HepG2 (cell line): ENCODE measurements around the gene PTPRCAP. TPM values are rescaled to one million over a fixed set of nuclear protein-coding genes. Genes with fewer than 3 reads are reported as not detected.
A peak's percentile ranks its signal among the peaks of the same experiment; 100 is the strongest.

ENCODE experiments used
- ARID4A ChIP-seq: sonication (generic); formaldehyde crosslinking; IDR thresholded peaks from 2 replicates; pipeline ENCODE4 v1.5.0; 2020; ENCODE audit warnings: mild to moderate bottlenecking, missing genetic modification reagents, borderline replicate concordance
- CCDC6 ChIP-seq: sonication (generic); formaldehyde crosslinking; IDR thresholded peaks from 2 replicates; pipeline ENCODE4 v1.8.1; 2022; ENCODE audit warnings: mild to moderate bottlenecking, missing genetic modification reagents, moderate library complexity
- FOXP4 ChIP-seq: sonication (generic); formaldehyde crosslinking; IDR thresholded peaks from 2 replicates; pipeline ENCODE4 v1.4.0; 2020; ENCODE audit warnings: missing genetic modification reagents
- HNF4A ChIP-seq: sonication (generic); formaldehyde crosslinking; IDR thresholded peaks from 2 replicates; pipeline ENCODE4 v1.4.0; 2020; ENCODE audit warnings: missing genetic modification reagents
- HOXA3 ChIP-seq: sonication (generic); formaldehyde crosslinking; IDR thresholded peaks from 2 replicates; pipeline ENCODE4 v1.5.0; 2020; ENCODE audit warnings: missing genetic modification reagents
- NR2F1 ChIP-seq, 2 experiments: fragments of 450-650 bp in 1 of 2; formaldehyde crosslinking in 1 of 2; IDR thresholded peaks; 2 replicates each; pipeline versions ENCODE4 v1.5.0 to v1.6.1; 2016 to 2020; ENCODE audit warnings: mild to moderate bottlenecking in 1 of 2, missing compliant biosample characterization in 1 of 2, missing genetic modification reagents in 1 of 2, moderate library complexity in 1 of 2
- PCBP2 ChIP-seq: fragments of 200-400 bp; formaldehyde crosslinking; optimal IDR thresholded peaks from 2 replicates; pipeline ENCODE3; 2018; ENCODE audit warnings: low read length, low read depth; ENCODE audit not compliant: poor library complexity, severe bottlenecking
- POLR2G ChIP-seq: fragments of 200-400 bp; formaldehyde crosslinking; IDR thresholded peaks from 2 replicates; pipeline ENCODE4 v1.6.1; 2018; ENCODE audit warnings: mild to moderate bottlenecking, low read depth, low read length, moderate library complexity
- RFXAP ChIP-seq: sonication (generic); formaldehyde crosslinking; IDR thresholded peaks from 2 replicates; pipeline ENCODE4 v1.4.0; 2020; ENCODE audit warnings: missing genetic modification reagents, borderline replicate concordance
- SP5 ChIP-seq: IDR thresholded peaks from 2 replicates; pipeline ENCODE4 v1.6.1; 2016; ENCODE audit warnings: low read depth, borderline replicate concordance
- YY1 ChIP-seq: IDR thresholded peaks from 2 replicates; pipeline ENCODE4 v1.6.1; 2011; ENCODE audit warnings: low read length, low read depth, moderate library complexity, mild to moderate bottlenecking; ENCODE audit not compliant: insufficient read depth, insufficient replicate concordance
- ZBTB7B ChIP-seq: sonication (generic); formaldehyde crosslinking; IDR thresholded peaks from 2 replicates; pipeline ENCODE4 v1.4.0; 2020; ENCODE audit warnings: missing genetic modification reagents
- ZFX ChIP-seq: sonication (generic); formaldehyde crosslinking; IDR thresholded peaks from 2 replicates; pipeline ENCODE4 v1.4.0; 2020; ENCODE audit warnings: mild to moderate bottlenecking, low read depth, missing genetic modification reagents, moderate library complexity
- ZFY ChIP-seq: sonication (generic); formaldehyde crosslinking; IDR thresholded peaks from 2 replicates; pipeline ENCODE4 v1.4.0; 2020; ENCODE audit warnings: missing genetic modification reagents
- ZNF281 ChIP-seq: sonication (generic); formaldehyde crosslinking; IDR thresholded peaks from 2 replicates; pipeline ENCODE4 v1.4.0; 2020; ENCODE audit warnings: missing genetic modification reagents, borderline replicate concordance
- ZNF547 ChIP-seq: sonication (generic); formaldehyde crosslinking; IDR thresholded peaks from 2 replicates; pipeline ENCODE4 v1.5.1; 2020; ENCODE audit warnings: mild to moderate bottlenecking, missing genetic modification reagents
- ZSCAN21 ChIP-seq: sonication (generic); formaldehyde crosslinking; IDR thresholded peaks from 2 replicates; pipeline ENCODE4 v1.8.0; 2022; ENCODE audit warnings: mild to moderate bottlenecking, missing genetic modification reagents, moderate library complexity, borderline replicate concordance
- polyA plus RNA-seq, 8 experiments: library from polyadenylated mRNA; depleted of rRNA in 3 of 8; stranded (reverse) in 7 of 8; unstranded in 1 of 8; fragments of >200 nt; fragmentation: Illumina TruSeq in 4 of 8; extraction: Trizol in 4 of 8; gene quantifications; 2 replicates each; pipeline versions ENCODE4 v1.2.1 to v1.2.3, GENCODE V29; 2011 to 2016; ENCODE audit warnings: low read depth in 4 of 8, missing spikeins in 1 of 8, mixed read lengths in 1 of 8; ENCODE audit not compliant: insufficient read depth in 1 of 8
- total RNA-seq, 5 experiments: library from RNA; depleted of rRNA; stranded (reverse); fragments of >200 nt; fragmentation: Illumina TruSeq; extraction: Trizol; gene quantifications; 2 replicates each; pipeline ENCODE4 v1.2.3, GENCODE V29; 2016; ENCODE audit warnings: low read depth in 1 of 5

PTPRCAP gene
- total and polyA plus RNA-seq, 2 of the 13 experiments (the other 11 are each of a cell fraction or from before 2014, with no cell fraction given): 0.60 to 0.70 TPM

- peak; percentile 79 for TF ChIP-seq ZFY (CRISPR knock-in tag)
- TF ChIP-seq ZBTB7B: no peak
- TF ChIP-seq ARID4A (CRISPR knock-in tag): peak; percentile 56; the same call in 1 of the 2 replicates
- peak; percentile 39; the same call in 1 of the 2 replicates for TF ChIP-seq ZNF547 (CRISPR knock-in tag)
- TF ChIP-seq PCBP2: no peak
- peak; percentile 11 for TF ChIP-seq YY1
- TF ChIP-seq POLR2G: 0 out of 2 replicates have a peak, but pooled peaks have one; percentile 27
- peak; percentile 44; the same call in 1 of the 2 replicates for TF ChIP-seq RFXAP
- peak; percentile 66; the same call in 1 of the 2 replicates for TF ChIP-seq HOXA3 (CRISPR knock-in tag)
- TF ChIP-seq SP5 (CRISPR knock-in tag): peak; percentile 68; the same call in 1 of the 2 replicates
- no peak for TF ChIP-seq FOXP4 (CRISPR knock-in tag)
- TF ChIP-seq NR2F1 (CRISPR knock-in tag; IDR thresholded peaks at IDR 0.05): 0 out of 4 replicates have a peak, but pooled peaks of 1 of the 2 experiments have one; percentile 25
- TF ChIP-seq HNF4A (CRISPR knock-in tag): no peak
- TF ChIP-seq CCDC6: peak; percentile 89; the same call in 1 of the 2 replicates
- TF ChIP-seq ZFX (CRISPR knock-in tag): peak; percentile 85
- no peak for TF ChIP-seq ZNF281 (CRISPR knock-in tag)
- 0 out of 2 replicates have a peak, but pooled peaks have one; percentile 57 for TF ChIP-seq ZSCAN21 (CRISPR knock-in tag)
These were observed 16.6 kb downstream of the PTPRCAP start (continued) for GRCh38 chr11:67420646-67421429.
